NCI-H146 treated with DMSO at 0.1 percent for 48 hours (cell line): ENCODE results near the gene ARMC3.
"Not testable (repeated sequence)": the region's sequence is repeated elsewhere in the genome, so short reads cannot be mapped to it uniquely, and the experiment has no call there.

Experiments used
- DNase-seq: peaks from one replicate; lab custom pipeline; 2025; ENCODE audit not compliant: unreplicated experiment; lab: John Stamatoyannopoulos, UW

ARMC3 gene

DNA sequence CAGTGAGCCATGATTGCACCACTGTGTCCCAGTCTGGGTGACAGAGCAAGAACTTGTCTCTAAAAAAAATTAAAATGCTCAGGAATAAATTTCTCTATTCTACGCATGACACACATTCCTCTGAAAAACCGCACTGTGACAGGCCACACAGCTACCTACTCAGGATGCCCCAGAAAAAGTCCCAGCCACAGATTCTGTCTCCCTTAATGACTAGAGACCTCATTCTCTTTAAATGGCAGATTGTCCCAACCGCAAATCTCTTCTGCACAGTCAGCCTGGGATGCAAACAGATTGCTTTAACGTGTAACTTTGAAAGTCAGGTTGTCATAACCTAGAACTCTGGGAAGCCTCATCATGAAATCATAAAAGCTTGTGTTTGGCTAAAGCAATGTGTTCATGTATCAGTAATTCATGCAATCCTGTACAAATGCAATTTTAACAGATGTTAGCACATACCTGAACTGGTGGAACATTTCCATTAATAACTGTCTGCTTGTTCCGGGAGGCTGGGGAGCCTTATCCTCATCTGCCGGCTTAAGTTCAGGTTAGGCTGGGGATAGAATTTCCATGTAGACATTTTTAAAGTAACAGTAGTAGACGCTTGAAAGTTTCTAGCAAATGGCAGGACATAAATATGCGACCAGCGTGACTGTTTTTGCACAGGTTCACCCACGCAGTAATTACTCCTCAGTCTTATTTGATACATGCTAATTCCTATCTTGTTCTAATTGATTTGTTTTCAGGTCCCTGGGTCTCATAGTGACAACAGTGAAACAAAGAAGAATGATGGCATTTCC lies 141.4 kb downstream of the ARMC3 start:
- no peak for DNase-seq

DNA sequence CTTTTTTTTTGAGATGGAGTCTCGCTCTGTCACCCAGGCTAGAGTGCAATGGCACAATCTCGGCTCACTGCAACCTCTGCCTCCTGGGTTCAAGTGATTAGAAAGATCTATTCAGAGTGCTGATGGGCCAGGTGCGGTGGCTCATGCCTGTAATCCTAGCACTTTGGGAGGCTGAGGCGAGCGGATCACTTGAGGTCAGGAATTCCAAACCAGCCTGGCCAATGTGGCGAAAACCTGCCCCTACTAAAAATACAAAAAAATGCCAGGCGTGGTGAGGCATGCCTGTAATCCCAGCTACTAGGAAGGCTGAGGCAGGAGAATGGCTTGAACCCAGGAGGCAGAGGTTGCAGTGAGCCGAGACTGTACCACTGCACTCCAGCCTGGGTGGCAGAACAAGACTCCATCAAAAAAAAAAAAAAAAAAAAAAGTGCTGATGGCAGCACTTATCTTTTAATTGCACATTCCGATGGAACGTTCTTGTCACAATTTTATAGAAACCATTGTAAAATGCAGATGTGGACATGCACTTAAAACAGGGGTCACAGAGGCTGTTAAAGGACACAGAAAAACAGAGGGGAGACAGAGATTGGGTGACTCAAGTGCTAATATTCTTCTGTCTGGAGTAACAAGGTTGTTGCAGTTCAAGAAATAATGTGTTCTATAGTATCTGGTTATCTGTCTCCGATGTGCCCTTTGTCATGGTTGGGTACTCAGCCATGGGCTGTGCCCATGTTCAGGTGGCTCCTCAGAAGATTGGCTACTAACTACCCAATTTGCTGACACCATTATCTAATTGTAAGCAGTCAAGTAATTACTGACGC lies 142.4 kb downstream of the ARMC3 start:
- DNase-seq: not testable (repeated sequence)

GRCh38 chr10:23070913-23071218 lies 143.0 kb downstream of the ARMC3 start:
- DNase-seq: no peak

GRCh38 chr10:23072593-23072992 lies 144.7 kb downstream of the ARMC3 start:
- not testable (repeated sequence) for DNase-seq

GRCh38 chr10:23073527-23073926 lies 145.7 kb downstream of the ARMC3 start:
- DNase-seq: no peak

DNA sequence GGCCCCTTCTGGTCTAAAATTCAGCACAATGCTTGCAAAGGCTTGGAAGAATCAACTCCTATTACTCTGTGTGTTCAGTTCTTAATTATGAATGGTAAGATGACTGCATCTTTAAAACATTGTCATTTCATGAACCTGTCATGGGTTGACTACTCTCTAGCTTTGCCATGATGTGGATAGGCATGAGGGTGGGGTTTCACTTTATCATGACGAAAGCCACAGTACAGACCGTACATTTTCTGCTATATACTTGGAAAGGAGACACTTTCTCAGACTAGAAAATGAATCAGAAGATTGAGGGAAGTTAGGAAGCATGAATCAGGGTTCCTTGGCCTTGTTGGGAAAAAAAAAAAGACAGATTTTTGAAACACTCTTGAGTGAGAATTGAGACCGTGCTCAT lies 147.8 kb downstream of the ARMC3 start:
- DNase-seq: no peak

GRCh38 chr10:23078114-23078513 lies 150.3 kb downstream of the ARMC3 start:
- no peak for DNase-seq

DNA sequence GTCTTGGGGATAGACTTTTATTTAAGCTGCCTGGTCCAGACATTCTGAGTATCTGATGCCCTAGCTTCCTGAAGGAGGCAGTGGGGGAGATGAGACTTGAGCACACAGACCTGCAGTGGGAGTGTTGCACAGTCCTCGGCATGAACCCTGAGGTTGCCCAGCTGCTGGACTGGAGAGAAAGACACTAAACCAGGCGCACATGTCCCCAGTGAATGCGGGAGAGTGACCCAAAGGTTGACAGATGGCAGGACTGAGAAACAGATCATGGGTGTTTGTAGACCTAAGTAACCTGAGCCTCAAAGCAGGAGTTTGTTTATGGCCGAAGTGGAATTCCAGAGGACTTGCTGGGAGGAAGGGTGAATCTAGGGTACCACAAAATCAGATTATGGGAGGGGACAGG lies 151.8 kb downstream of the ARMC3 start:
- no peak for DNase-seq

GRCh38 chr10:23080262-23080661 lies 152.4 kb downstream of the ARMC3 start:
- DNase-seq: no peak

DNA sequence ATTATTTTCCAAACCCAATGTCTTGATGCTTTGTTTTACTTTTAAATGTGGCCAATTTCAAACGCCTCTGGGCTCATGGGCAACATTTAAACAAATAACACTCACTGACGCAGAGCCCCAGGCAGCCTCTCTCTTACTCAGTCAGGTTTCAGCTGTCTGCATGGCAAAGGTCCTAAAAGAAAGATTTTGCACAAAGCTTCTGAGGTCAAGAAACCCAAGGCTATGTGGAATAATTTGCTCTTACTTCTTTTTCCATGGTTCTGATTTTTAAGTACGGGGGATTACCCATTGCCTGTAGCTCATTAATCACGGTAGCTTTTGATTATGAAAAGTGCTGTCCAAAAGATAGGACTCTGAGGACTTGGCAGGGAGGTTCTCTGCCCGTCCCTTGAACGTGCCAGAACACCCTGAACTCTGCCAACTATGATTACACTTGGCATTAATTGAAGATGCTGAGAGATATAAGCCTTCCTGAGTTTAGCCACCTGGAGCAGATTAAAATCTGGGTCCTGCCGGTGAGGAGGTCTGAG lies 153.4 kb downstream of the ARMC3 start:
- no peak for DNase-seq

- DNase-seq: peak; percentile 29
These were observed 154.0 kb downstream of the ARMC3 start for GRCh38 chr10:23081891-23082290.
